HEK293T (cell line): ENCODE results near the gene EFNA5.

Experiments used
- CTCF ChIA-PET: fragments of 350-600 bp; formaldehyde crosslinking; extraction: SDS; loops from one replicate; lab custom pipeline; 2021; ENCODE audit warnings: antibody characterized with exemption, inconsistent platforms; lab: Yijun Ruan, JAX
- POLR2A ChIA-PET: fragments of 350-600 bp; formaldehyde crosslinking; extraction: SDS; loops from one replicate; lab custom pipeline; 2020; ENCODE audit warnings: antibody characterized with exemption, inconsistent platforms; lab: Yijun Ruan, JAX
- DNase-seq: peaks from one replicate; pipeline ENCODE4 v3.0.0; 2012; ENCODE audit warnings: mixed read lengths; ENCODE audit errors: extremely low spot score
- ARNT ChIP-seq: fragments of 450-650 bp; IDR thresholded peaks from 2 replicates; pipeline ENCODE4 v1.6.1; 2017; ENCODE audit warnings: mild to moderate bottlenecking
- BHLHE40 ChIP-seq: fragments of 450-650 bp; IDR thresholded peaks from 2 replicates; pipeline ENCODE4 v1.6.1; 2016; ENCODE audit warnings: mild to moderate bottlenecking, moderate library complexity, borderline replicate concordance
- CTBP1 ChIP-seq: fragments of 450-650 bp; IDR thresholded peaks from 2 replicates; pipeline ENCODE4 v1.6.1; 2016; ENCODE audit warnings: borderline replicate concordance
- ELF4 ChIP-seq: fragments of 450-650 bp; IDR thresholded peaks from 2 replicates; pipeline ENCODE4 v1.6.1; 2017; ENCODE audit warnings: antibody characterized with exemption
- FOXA1 ChIP-seq: fragments of 450-650 bp; IDR thresholded peaks from 2 replicates; pipeline ENCODE4 v1.6.1; 2016; ENCODE audit warnings: mild to moderate bottlenecking
- FOXK2 ChIP-seq: fragments of 450-650 bp; IDR thresholded peaks from 2 replicates; pipeline ENCODE4 v1.6.1; 2016; ENCODE audit warnings: mild to moderate bottlenecking
- FOXM1 ChIP-seq: fragments of 450-650 bp; IDR thresholded peaks from 2 replicates; pipeline ENCODE4 v1.6.1; 2017; ENCODE audit warnings: mild to moderate bottlenecking, borderline replicate concordance
- HDGF ChIP-seq: fragments of 450-650 bp; IDR thresholded peaks from 2 replicates; pipeline ENCODE4 v1.6.1; 2017; ENCODE audit warnings: antibody characterized with exemption, borderline replicate concordance
- L3MBTL2 ChIP-seq: fragments of 450-650 bp; conservative IDR thresholded peaks from 2 replicates; pipeline ENCODE4 v1.6.1; 2016; ENCODE audit warnings: mild to moderate bottlenecking
- LEF1 ChIP-seq: fragments of 450-650 bp; IDR thresholded peaks from 2 replicates; pipeline ENCODE4 v1.6.1; 2017; ENCODE audit warnings: mild to moderate bottlenecking, borderline replicate concordance
- NFRKB ChIP-seq: fragments of 450-650 bp; IDR thresholded peaks from 2 replicates; pipeline ENCODE4 v1.6.1; 2016; ENCODE audit warnings: mild to moderate bottlenecking, moderate library complexity
- PKNOX1 ChIP-seq: fragments of 450-650 bp; IDR thresholded peaks from 2 replicates; pipeline ENCODE4 v1.6.1; 2016
- SP1 ChIP-seq: fragments of 450-650 bp; IDR thresholded peaks from 2 replicates; pipeline ENCODE4 v1.6.1; 2017
- SUZ12 ChIP-seq: fragments of 450-650 bp; IDR thresholded peaks from 2 replicates; pipeline ENCODE4 v1.6.1; 2016; ENCODE audit warnings: mild to moderate bottlenecking
- TARDBP ChIP-seq: fragments of 450-650 bp; IDR thresholded peaks from 2 replicates; pipeline ENCODE4 v1.6.1; 2016
- ZNF384 ChIP-seq: fragments of 450-650 bp; IDR thresholded peaks from 2 replicates; pipeline ENCODE4 v1.6.1; 2016

EFNA5 gene

GRCh38 chr5:107425541-107426031 lies 245.2 kb downstream of the EFNA5 start:
- ChIA-PET CTCF (no interaction called here), POLR2A (no interaction called here)
- TF ChIP-seq L3MBTL2 (no peak), SUZ12 (no peak), ELF4 (no peak), TARDBP (no peak), FOXK2 (no peak), FOXM1 (no peak), SP1 (no peak), BHLHE40 (no peak), ARNT (no peak), CTBP1 (no peak), HDGF (no peak), LEF1 (no peak), PKNOX1 (no peak), ZNF384 (no peak)
- no peak for DNase-seq

- TF ChIP-seq FOXM1 (no peak), TARDBP (no peak), NFRKB (no peak), ELF4 (no peak), BHLHE40 (no peak), ARNT (no peak), LEF1 (no peak)
- no peak for DNase-seq
- ChIA-PET CTCF (interaction anchor here (0.6 kb wide), 2 partner anchors 30 to 53 kb away, joined by 3 read pairs; no protein-coding TSS in a partner anchor), POLR2A (no interaction called here)
Observed at GRCh38 chr5:107424491-107424890, 246.2 kb downstream of the EFNA5 start.

- no peak for DNase-seq
- POLR2A ChIA-PET = no interaction called here
- CTCF ChIA-PET = interaction anchor here (0.8 kb wide), 1 partner anchor 28 kb away, joined by 3 read pairs; no protein-coding TSS in a partner anchor
- no peak for TF ChIP-seq CTBP1
- no peak for TF ChIP-seq SP1
Observed at GRCh38 chr5:107422494-107422893, 248.2 kb downstream of the EFNA5 start.

- TF ChIP-seq FOXK2 (no peak), HDGF (no peak), PKNOX1 (no peak), NFRKB (no peak), FOXA1 (no peak), BHLHE40 (no peak), LEF1 (no peak), TARDBP (no peak), CTBP1 (no peak), L3MBTL2 (no peak), ZNF384 (no peak), SUZ12 (no peak), SP1 (no peak), ARNT (no peak), ELF4 (no peak), FOXM1 (no peak)
- no peak for DNase-seq
- CTCF ChIA-PET = interaction anchor here (0.6 kb wide), 1 partner anchor 803 kb away, joined by 3 read pairs; no protein-coding TSS in a partner anchor
- POLR2A ChIA-PET = no interaction called here
Observed at GRCh38 chr5:107419498-107419897, 251.2 kb downstream of the EFNA5 start.

- DNase-seq = no peak
- TF ChIP-seq SUZ12 = no peak
- no peak for TF ChIP-seq FOXA1
- TF ChIP-seq CTBP1 = no peak
- no peak for TF ChIP-seq NFRKB
- no peak for TF ChIP-seq FOXK2
- no peak for TF ChIP-seq PKNOX1
- TF ChIP-seq ARNT = no peak
- TF ChIP-seq L3MBTL2 = no peak
- no peak for TF ChIP-seq HDGF
- TF ChIP-seq TARDBP = no peak
- no peak for TF ChIP-seq SP1
- TF ChIP-seq ELF4 = no peak
- no peak for TF ChIP-seq LEF1
- TF ChIP-seq ZNF384 = no peak
- ChIA-PET CTCF (interaction anchor here (0.6 kb wide), 1 partner anchor 802 kb away, joined by 3 read pairs; no protein-coding TSS in a partner anchor), POLR2A (no interaction called here)
Observed at GRCh38 chr5:107418902-107419301, 251.8 kb downstream of the EFNA5 start.

GRCh38 chr5:107418071-107418470 lies 252.7 kb downstream of the EFNA5 start:
- TF ChIP-seq PKNOX1 (no peak), CTBP1 (no peak), SUZ12 (no peak), LEF1 (no peak), TARDBP (no peak), FOXA1 (no peak), ELF4 (no peak), FOXM1 (no peak), ZNF384 (no peak), ARNT (no peak), NFRKB (no peak), BHLHE40 (no peak), HDGF (no peak), SP1 (no peak)
- ChIA-PET CTCF (no interaction called here), POLR2A (no interaction called here)
- DNase-seq = no peak
